Liver (tissue), 9 donors: ENCODE results near the gene MIER1. TPM values are rescaled to one million over a fixed set of nuclear protein-coding genes. Genes with fewer than 3 reads are reported as not detected.

Experiments
- DNase-seq: peaks from one replicate; pipeline ENCODE4 v3.0.0-alpha.2; 2017; ENCODE audit warnings: low spot score
- H3K27ac ChIP-seq, 2 donors: one replicate each; pipeline ENCODE4 v1.7.0; 2013; ENCODE audit warnings: inconsistent platforms in 2 of 2, low read length in 2 of 2, control low read depth in 1 of 2, low read depth in 1 of 2, mild to moderate bottlenecking in 1 of 2
- H3K27me3 ChIP-seq, 4 donors: one replicate each; pipeline versions ENCODE4 v1.6.1 to v1.7.0; 2013; ENCODE audit warnings: low read length in 3 of 4, inconsistent platforms in 1 of 4, mild to moderate bottlenecking in 1 of 4, moderate library complexity in 1 of 4; ENCODE audit not compliant: control insufficient read depth in 4 of 4, insufficient read depth in 4 of 4
- H3K36me3 ChIP-seq, 4 donors: one replicate each; pipeline versions ENCODE4 v1.6.1 to v1.7.0; 2013; ENCODE audit warnings: low read length in 3 of 4, mild to moderate bottlenecking in 3 of 4, low read depth in 1 of 4, moderate library complexity in 1 of 4; ENCODE audit not compliant: control insufficient read depth in 4 of 4, insufficient read depth in 3 of 4
- H3K4me1 ChIP-seq, 4 donors: one replicate each; pipeline versions ENCODE4 v1.6.1 to v1.7.0; 2013; ENCODE audit warnings: low read length in 3 of 4, mild to moderate bottlenecking in 3 of 4, moderate library complexity in 1 of 4; ENCODE audit not compliant: control insufficient read depth in 4 of 4, insufficient read depth in 4 of 4
- H3K4me3 ChIP-seq, 3 donors: one replicate each; pipeline versions ENCODE4 v1.6.1 to v1.7.0; 2013; ENCODE audit warnings: low read length in 3 of 3, control low read depth in 1 of 3, low read depth in 1 of 3, mild to moderate bottlenecking in 1 of 3
- H3K9ac ChIP-seq, 2 donors: one replicate each; pipeline ENCODE4 v1.7.0; 2013; ENCODE audit warnings: low read length in 2 of 2, mild to moderate bottlenecking in 2 of 2, moderate library complexity in 2 of 2, control low read depth in 1 of 2, low read depth in 1 of 2
- H3K9me3 ChIP-seq, 4 donors: one replicate each; pipeline versions ENCODE4 v1.6.1 to v1.7.0; 2013; ENCODE audit warnings: low read length in 3 of 4; ENCODE audit not compliant: control insufficient read depth in 4 of 4
- EGR1 ChIP-seq, 2 donors: IDR thresholded peaks; 2 replicates each; pipeline ENCODE4 v1.6.1; 2016 to 2018; ENCODE audit warnings: antibody characterized with exemption in 2 of 2, low read depth in 2 of 2
- FOXA1 ChIP-seq: IDR thresholded peaks from 2 replicates; pipeline ENCODE4 v1.6.1; 2016; ENCODE audit warnings: antibody characterized with exemption
- GABPA ChIP-seq, 2 donors: IDR thresholded peaks in 1 of 2; conservative IDR thresholded peaks in 1 of 2; 2 replicates each; pipeline ENCODE4 v1.6.1; 2016; ENCODE audit warnings: antibody characterized with exemption in 2 of 2, mild to moderate bottlenecking in 1 of 2, moderate library complexity in 1 of 2
- HNF4A ChIP-seq, 2 donors: conservative IDR thresholded peaks; 2 replicates each; pipeline ENCODE4 v1.6.1; 2016; ENCODE audit warnings: antibody characterized with exemption in 2 of 2, mild to moderate bottlenecking in 2 of 2
- JUND ChIP-seq, 2 donors: IDR thresholded peaks; 2 replicates each; pipeline ENCODE4 v1.6.1; 2016; ENCODE audit warnings: antibody characterized with exemption in 2 of 2
- NR2F2 ChIP-seq: IDR thresholded peaks from 2 replicates; pipeline ENCODE4 v1.6.1; 2016; ENCODE audit warnings: antibody characterized with exemption
- RAD21 ChIP-seq, 2 donors: IDR thresholded peaks; 2 replicates each; pipeline ENCODE4 v1.6.1; 2016; ENCODE audit warnings: antibody characterized with exemption in 2 of 2, mild to moderate bottlenecking in 2 of 2
- RXRA ChIP-seq, 2 donors: IDR thresholded peaks; 2 replicates each; pipeline ENCODE4 v1.6.1; 2017 to 2018; ENCODE audit warnings: antibody characterized with exemption in 2 of 2, mild to moderate bottlenecking in 1 of 2
- TAF1 ChIP-seq: conservative IDR thresholded peaks from 2 replicates; pipeline ENCODE4 v1.6.1; 2016; ENCODE audit warnings: antibody characterized with exemption, mild to moderate bottlenecking
- YY1 ChIP-seq: IDR thresholded peaks from 2 replicates; pipeline ENCODE4 v1.6.1; 2016; ENCODE audit warnings: antibody characterized with exemption, mild to moderate bottlenecking
- WGBS: extraction: QIAGEN DNeasy Blood & Tissue Kit; methylation state at CpG from one replicate; pipeline ENCODE4 v1.1.7; 2013; 5-methylcytosine and 5-hydroxymethylcytosine counted together
- polyA plus RNA-seq, 2 donors: library from polyadenylated mRNA; stranded (reverse) in 1 of 2; unstranded in 1 of 2; fragments of 200-250 nt in 1 of 2; fragments of >200 nt in 1 of 2; fragmentation: Nextera tagmentation in 1 of 2; extraction: Ambion mirVana in 1 of 2; gene quantifications; one replicate each; pipeline versions ENCODE4 v1.2.1 to v1.2.3, GENCODE V29; 2013 to 2015
- total RNA-seq, 2 donors: library from RNA; depleted of rRNA; stranded (reverse); fragments of >200 nt; gene quantifications; one replicate each; pipeline ENCODE4 v1.2.3, GENCODE V29; 2014
- TF ChIP-seq, protein P1 (sequence below): IDR thresholded peaks from 2 replicates; pipeline ENCODE4 v1.6.1; 2016; ENCODE audit warnings: antibody characterized with exemption
- TF ChIP-seq, protein P2 (sequence below): IDR thresholded peaks from 2 replicates; pipeline ENCODE4 v1.6.1; 2016; ENCODE audit warnings: antibody characterized with exemption, mild to moderate bottlenecking
- donor health status: healthy.
- donor health status: healthy.
- donor health status: healthy.
- donor health status: healthy.
- donor health status: healthy.

MIER1 gene
- total and polyA plus RNA-seq, 4 donors, result 7.3 to 23.2 (median 16.6) TPM

DNA sequence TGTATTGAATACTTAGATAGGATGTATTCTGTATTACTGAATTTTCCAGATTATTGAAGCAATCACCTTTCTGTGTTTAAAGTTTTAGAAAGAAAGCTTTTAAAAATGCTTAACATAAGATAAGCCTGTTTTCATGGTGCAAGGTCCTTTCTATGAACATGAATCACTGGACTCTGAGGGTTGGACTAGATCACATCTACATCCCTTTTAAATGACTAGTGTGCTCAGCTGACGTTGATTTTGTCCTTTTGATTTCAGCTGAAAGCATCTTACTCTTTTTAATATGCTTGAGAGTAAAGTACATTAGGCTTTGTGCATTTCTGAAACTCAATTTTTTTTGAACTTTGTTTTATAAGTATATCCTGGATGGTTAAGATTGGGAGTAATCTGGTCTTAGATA lies 16.2 kb downstream of the MIER1 start:
- H3K27ac ChIP-seq, result no peak overlapping the region
- no peak overlapping the region for H3K9ac ChIP-seq
- no peaks in the 10 kb centered on the region for H3K9me3 ChIP-seq
- TF ChIP-seq EGR1 (IDR thresholded peaks at IDR 0.05; ENCODE audit: low read depth in 2 of 2), result no peak
- no peak for TF ChIP-seq RXRA (IDR thresholded peaks at IDR 0.05)
- no peak for TF ChIP-seq HNF4A (conservative IDR thresholded peaks at IDR 0.05)
- TF ChIP-seq YY1, result no peak
- TF ChIP-seq RAD21 (IDR thresholded peaks at IDR 0.05), result no peak
- no peak for TF ChIP-seq GABPA (IDR thresholded peaks at IDR 0.05 in 1 of 2, conservative IDR thresholded peaks at IDR 0.05 in 1 of 2)
- TF ChIP-seq NR2F2, result no peak
- TF ChIP-seq TAF1, result no peak
- no peak for TF ChIP-seq JUND (IDR thresholded peaks at IDR 0.05)
- no peak for TF ChIP-seq FOXA1
- TF ChIP-seq, protein P1, sequence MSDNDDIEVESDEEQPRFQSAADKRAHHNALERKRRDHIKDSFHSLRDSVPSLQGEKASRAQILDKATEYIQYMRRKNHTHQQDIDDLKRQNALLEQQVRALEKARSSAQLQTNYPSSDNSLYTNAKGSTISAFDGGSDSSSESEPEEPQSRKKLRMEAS, result no peak
- TF ChIP-seq, protein P2, sequence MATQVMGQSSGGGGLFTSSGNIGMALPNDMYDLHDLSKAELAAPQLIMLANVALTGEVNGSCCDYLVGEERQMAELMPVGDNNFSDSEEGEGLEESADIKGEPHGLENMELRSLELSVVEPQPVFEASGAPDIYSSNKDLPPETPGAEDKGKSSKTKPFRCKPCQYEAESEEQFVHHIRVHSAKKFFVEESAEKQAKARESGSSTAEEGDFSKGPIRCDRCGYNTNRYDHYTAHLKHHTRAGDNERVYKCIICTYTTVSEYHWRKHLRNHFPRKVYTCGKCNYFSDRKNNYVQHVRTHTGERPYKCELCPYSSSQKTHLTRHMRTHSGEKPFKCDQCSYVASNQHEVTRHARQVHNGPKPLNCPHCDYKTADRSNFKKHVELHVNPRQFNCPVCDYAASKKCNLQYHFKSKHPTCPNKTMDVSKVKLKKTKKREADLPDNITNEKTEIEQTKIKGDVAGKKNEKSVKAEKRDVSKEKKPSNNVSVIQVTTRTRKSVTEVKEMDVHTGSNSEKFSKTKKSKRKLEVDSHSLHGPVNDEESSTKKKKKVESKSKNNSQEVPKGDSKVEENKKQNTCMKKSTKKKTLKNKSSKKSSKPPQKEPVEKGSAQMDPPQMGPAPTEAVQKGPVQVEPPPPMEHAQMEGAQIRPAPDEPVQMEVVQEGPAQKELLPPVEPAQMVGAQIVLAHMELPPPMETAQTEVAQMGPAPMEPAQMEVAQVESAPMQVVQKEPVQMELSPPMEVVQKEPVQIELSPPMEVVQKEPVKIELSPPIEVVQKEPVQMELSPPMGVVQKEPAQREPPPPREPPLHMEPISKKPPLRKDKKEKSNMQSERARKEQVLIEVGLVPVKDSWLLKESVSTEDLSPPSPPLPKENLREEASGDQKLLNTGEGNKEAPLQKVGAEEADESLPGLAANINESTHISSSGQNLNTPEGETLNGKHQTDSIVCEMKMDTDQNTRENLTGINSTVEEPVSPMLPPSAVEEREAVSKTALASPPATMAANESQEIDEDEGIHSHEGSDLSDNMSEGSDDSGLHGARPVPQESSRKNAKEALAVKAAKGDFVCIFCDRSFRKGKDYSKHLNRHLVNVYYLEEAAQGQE, result no peak
- H3K36me3 ChIP-seq, result peaks cover 0 to 2% (median under 1%) of the 10 kb centered on the region in 4 donors
- H3K27me3 ChIP-seq, result no peaks in the 10 kb centered on the region
- H3K4me1 ChIP-seq, result peaks cover 0 to 2% (median 0%) of the 10 kb centered on the region in 4 donors
- WGBS, result 91% methylated on average over 1 of the region's 1 CpG
- H3K4me3 ChIP-seq, result no peak overlapping the region
- DNase-seq, result no peak

DNA sequence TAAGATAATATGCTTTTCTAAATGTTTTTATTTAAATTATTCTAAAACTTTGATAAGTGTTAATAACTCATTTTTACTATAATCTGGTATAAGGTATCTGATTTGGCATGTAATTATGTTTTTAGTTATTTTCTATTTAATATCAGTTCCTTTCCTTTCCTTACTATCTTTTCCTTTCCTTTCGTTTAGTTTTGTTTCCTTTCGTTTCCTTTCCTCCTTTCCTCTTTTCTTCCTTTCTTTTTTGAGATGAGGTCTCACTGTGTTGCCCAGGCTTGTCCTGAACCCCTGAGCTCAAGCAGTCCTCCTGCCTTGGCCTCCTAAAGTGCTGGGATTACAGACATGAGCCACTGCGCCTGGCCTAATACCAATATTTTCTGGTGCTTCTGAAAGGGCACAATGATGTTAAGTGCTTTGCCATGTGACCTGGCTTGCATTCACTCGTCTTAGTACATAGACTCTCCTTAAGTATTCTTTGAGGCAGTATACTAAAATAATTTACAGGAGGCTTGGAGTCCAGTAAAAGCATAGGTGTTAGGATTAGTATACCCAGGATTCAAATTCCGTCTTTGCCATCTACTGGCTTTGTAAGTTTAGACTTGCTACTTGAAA lies 18.7 kb downstream of the MIER1 start:
- H3K9ac ChIP-seq, result no peak overlapping the region
- H3K4me3 ChIP-seq, result no peak overlapping the region
- H3K4me1 ChIP-seq, result no peaks in the 10 kb centered on the region
- no peaks in the 10 kb centered on the region for H3K27me3 ChIP-seq
- no peak for DNase-seq
- TF ChIP-seq EGR1 (IDR thresholded peaks at IDR 0.05; ENCODE audit: low read depth in 2 of 2) (no peak), GABPA (IDR thresholded peaks at IDR 0.05 in 1 of 2, conservative IDR thresholded peaks at IDR 0.05 in 1 of 2) (no peak), FOXA1 (no peak)
- TF ChIP-seq, protein P1, result no peak
- H3K36me3 ChIP-seq, result peaks cover 2 to 24% (median 8%) of the 10 kb centered on the region in 4 donors
- no peak overlapping the region for H3K27ac ChIP-seq
- 86% methylated on average over 5 of the region's 5 CpGs for WGBS
- H3K9me3 ChIP-seq, result no peaks in the 10 kb centered on the region
